H9 (cell line): ENCODE data around the gene MORC1. TPM values are rescaled to one million over a fixed set of nuclear protein-coding genes. Genes with fewer than 3 reads are reported as not detected.

ENCODE experiments used
- DNase-seq: peaks from one replicate; pipeline ENCODE4 v3.0.0-alpha.2; 2017
- H2AFZ ChIP-seq: one replicate; pipeline ENCODE4 v1.6.1; 2013; ENCODE audit warnings: mild to moderate bottlenecking, low read length, control low read depth, moderate library complexity
- H2AK5ac ChIP-seq: 2 replicates; pipeline ENCODE4 v1.6.1; 2013; ENCODE audit warnings: low read length, control low read depth, mixed read lengths; ENCODE audit not compliant: insufficient read length
- H2BK120ac ChIP-seq: one replicate; pipeline ENCODE4 v1.6.1; 2013; ENCODE audit warnings: low read depth, mild to moderate bottlenecking, low read length, control low read depth, inconsistent platforms; ENCODE audit not compliant: poor library complexity, severe bottlenecking
- H2BK12ac ChIP-seq: 2 replicates; pipeline ENCODE4 v1.6.1; 2013; ENCODE audit warnings: low read length, control low read depth, mixed read lengths, low read depth; ENCODE audit not compliant: insufficient read length
- H2BK15ac ChIP-seq: 2 replicates; pipeline ENCODE4 v1.6.1; 2013; ENCODE audit warnings: low read depth, low read length, control low read depth
- H2BK20ac ChIP-seq: one replicate; pipeline ENCODE4 v1.6.1; 2013; ENCODE audit warnings: low read depth, mild to moderate bottlenecking, low read length, control low read depth, inconsistent platforms; ENCODE audit not compliant: poor library complexity, severe bottlenecking
- H2BK5ac ChIP-seq: 2 replicates; pipeline ENCODE4 v1.6.1; 2013; ENCODE audit warnings: low read length, control low read depth, mixed read lengths; ENCODE audit not compliant: insufficient read length
- H3K14ac ChIP-seq: 2 replicates; pipeline ENCODE4 v1.6.1; 2013; ENCODE audit warnings: low read length, control low read depth; ENCODE audit not compliant: insufficient read depth
- H3K18ac ChIP-seq: 2 replicates; pipeline ENCODE4 v1.6.1; 2013; ENCODE audit warnings: low read depth, mild to moderate bottlenecking, mixed read lengths, low read length, control low read depth; ENCODE audit not compliant: insufficient read length
- H3K23ac ChIP-seq: 2 replicates; pipeline ENCODE4 v1.6.1; 2013; ENCODE audit warnings: low read length, control low read depth, mixed read lengths, low read depth; ENCODE audit not compliant: insufficient read length
- H3K23me2 ChIP-seq: 2 replicates; pipeline ENCODE4 v1.6.1; 2013; ENCODE audit warnings: low read depth, mild to moderate bottlenecking, mixed read lengths, low read length, control low read depth; ENCODE audit not compliant: insufficient read length, poor library complexity, severe bottlenecking
- H3K27ac ChIP-seq: 2 replicates; pipeline ENCODE4 v1.5.1; 2013; ENCODE audit warnings: low read length, control low read depth, mixed read lengths, low read depth; ENCODE audit not compliant: insufficient read length
- H3K27me3 ChIP-seq: 2 replicates; pipeline ENCODE4 v1.6.1; 2013; ENCODE audit warnings: low read length, control low read depth, inconsistent platforms; ENCODE audit not compliant: insufficient read depth
- H3K4ac ChIP-seq: 2 replicates; pipeline ENCODE4 v1.6.1; 2013; ENCODE audit warnings: low read depth, mild to moderate bottlenecking, control low read depth, inconsistent platforms, low read length, moderate library complexity
- H3K4me1 ChIP-seq: 2 replicates; pipeline ENCODE4 v1.6.1; 2013; ENCODE audit warnings: low read length, control low read depth, inconsistent platforms; ENCODE audit not compliant: insufficient read depth
- H3K4me2 ChIP-seq: 2 replicates; pipeline ENCODE4 v1.6.1; 2013; ENCODE audit warnings: low read length, control low read depth, mixed read lengths; ENCODE audit not compliant: insufficient read length, insufficient read depth
- H3K56ac ChIP-seq: 2 replicates; pipeline ENCODE4 v1.6.1; 2013; ENCODE audit warnings: low read depth, mild to moderate bottlenecking, mixed read lengths, low read length, control low read depth; ENCODE audit not compliant: insufficient read length
- H3K79me1 ChIP-seq: 2 replicates; pipeline ENCODE4 v1.6.1; 2013; ENCODE audit warnings: low read depth, mild to moderate bottlenecking, moderate library complexity, low read length, control low read depth, inconsistent platforms; ENCODE audit not compliant: insufficient read depth, poor library complexity, severe bottlenecking
- H3K79me2 ChIP-seq: 2 replicates; pipeline ENCODE4 v1.6.1; 2013; ENCODE audit warnings: low read length, control low read depth, inconsistent platforms; ENCODE audit not compliant: insufficient read depth
- H3K9ac ChIP-seq: 2 replicates; pipeline ENCODE4 v1.6.1; 2013; ENCODE audit warnings: low read length, control low read depth, mixed read lengths; ENCODE audit not compliant: insufficient read length; ENCODE audit errors: extremely low read depth
- H3K9me3 ChIP-seq: one replicate; pipeline ENCODE4 v1.6.1; 2013; ENCODE audit warnings: low read depth, low read length, inconsistent platforms; ENCODE audit not compliant: control insufficient read depth
- H3T11ph ChIP-seq: one replicate; pipeline ENCODE4 v1.6.1; 2013; ENCODE audit warnings: mild to moderate bottlenecking, low read length, control low read depth, inconsistent platforms
- H4K20me1 ChIP-seq: one replicate; pipeline ENCODE4 v1.6.1; 2013; ENCODE audit not compliant: control insufficient read depth, insufficient read length, insufficient read depth
- H4K5ac ChIP-seq: 2 replicates; pipeline ENCODE4 v1.6.1; 2013; ENCODE audit warnings: low read depth, mild to moderate bottlenecking, mixed read lengths, low read length, control low read depth; ENCODE audit not compliant: insufficient read length
- H4K8ac ChIP-seq: replicated peaks from 2 replicates; pipeline ENCODE4 v1.6.1; 2013; ENCODE audit warnings: low read length, control low read depth, mixed read lengths, low read depth; ENCODE audit not compliant: insufficient read length
- H4K91ac ChIP-seq: 2 replicates; pipeline ENCODE4 v1.6.1; 2013; ENCODE audit warnings: low read depth, mild to moderate bottlenecking, moderate library complexity, mixed read lengths, low read length, control low read depth; ENCODE audit not compliant: insufficient read length
- H3K27ac Mint-ChIP-seq, 3 experiments: 2 replicates in 2 of 3; 3 replicates in 1 of 3; pipeline ENCODE4 v1.8.0; 2020 to 2021; ENCODE audit warnings: mixed read lengths in 3 of 3, mild to moderate bottlenecking in 1 of 3, moderate library complexity in 1 of 3
- H3K27me3 Mint-ChIP-seq: 2 replicates; pipeline ENCODE4 v1.8.0; 2021; ENCODE audit warnings: low read depth, mild to moderate bottlenecking, moderate library complexity, mixed read lengths
- H3K36me3 Mint-ChIP-seq, 3 experiments: 2 replicates in 2 of 3; 3 replicates in 1 of 3; pipeline ENCODE4 v1.8.0; 2020 to 2021; ENCODE audit warnings: low read depth in 3 of 3, mixed read lengths in 3 of 3; ENCODE audit not compliant: insufficient read depth in 1 of 3
- H3K4me1 Mint-ChIP-seq, 2 experiments: 2 replicates each; pipeline ENCODE4 v1.8.0; 2020; ENCODE audit warnings: mixed read lengths in 2 of 2
- H3K4me3 Mint-ChIP-seq, 2 experiments: 2 replicates in 1 of 2; 3 replicates in 1 of 2; pipeline ENCODE4 v1.8.0; 2020 to 2021; ENCODE audit warnings: mild to moderate bottlenecking in 2 of 2, mixed read lengths in 2 of 2, moderate library complexity in 1 of 2
- H3K9me3 Mint-ChIP-seq, 2 experiments: 2 replicates in 1 of 2; 3 replicates in 1 of 2; pipeline ENCODE4 v1.8.0; 2020; ENCODE audit warnings: mild to moderate bottlenecking in 2 of 2, mixed read lengths in 2 of 2, moderate library complexity in 1 of 2
- CTCF ChIP-seq: fragments of 200-600 bp; sonication (generic); conservative IDR thresholded peaks from 3 replicates; pipeline ENCODE4 v1.8.0; 2021; ENCODE audit warnings: antibody characterized with exemption, mild to moderate bottlenecking
- WGBS: extraction: QIAGEN DNeasy Blood & Tissue Kit; methylation state at CpG from one replicate; pipeline ENCODE4 v1.1.7; 2013; ENCODE audit warnings: missing lambda C conversion rate, low lambda C conversion rate, mixed read lengths; ENCODE audit not compliant: insufficient read length; ENCODE audit errors: extremely low coverage; 5-methylcytosine and 5-hydroxymethylcytosine counted together
- total RNA-seq: library from RNA; stranded (reverse); gene quantifications from 2 replicates; pipeline ENCODE4 v1.2.1, GENCODE V29; 2021

MORC1 gene
- total RNA-seq, 1 experiment from 2014 or later = not detected

- Histone ChIP-seq H3K27ac (no peak overlapping the region), H4K8ac (no peak overlapping the region), H4K5ac (no peak overlapping the region), H2AFZ (no peak overlapping the region), H3T11ph (no peak overlapping the region), H3K9ac (no peak overlapping the region), H2BK20ac (no peak overlapping the region), H3K14ac (no peak overlapping the region), H3K23me2 (no peaks in the 10 kb centered on the region), H3K79me1 (no peaks in the 10 kb centered on the region), H3K56ac (no peak overlapping the region), H2AK5ac (no peak overlapping the region), H3K9me3 (no peaks in the 10 kb centered on the region), H3K79me2 (no peaks in the 10 kb centered on the region), H2BK12ac (no peak overlapping the region), H2BK5ac (no peak overlapping the region), H4K20me1 (no peaks in the 10 kb centered on the region), H3K4ac (no peak overlapping the region), H2BK120ac (no peak overlapping the region), H2BK15ac (no peak overlapping the region), H3K18ac (no peak overlapping the region), H3K27me3 (no peaks in the 10 kb centered on the region), H3K4me1 (no peaks in the 10 kb centered on the region), H3K4me2 (no peak overlapping the region), H4K91ac (no peak overlapping the region), H3K23ac (no peak overlapping the region)
- no peak overlapping the region for H3K4me3 Mint-ChIP-seq
- TF ChIP-seq CTCF = no peak
- no peaks in the 10 kb centered on the region for H3K4me1 Mint-ChIP-seq
- peaks cover 0 to 7% (median 0%) of the 10 kb centered on the region in 3 experiments; a peak in 4 of 7 replicates for H3K36me3 Mint-ChIP-seq
- H3K27me3 Mint-ChIP-seq = no peaks in the 10 kb centered on the region
- H3K27ac Mint-ChIP-seq = no peak overlapping the region
- no CpG with 5 or more reads among the region's 1 CpG for WGBS
- peaks cover 5% of the 10 kb centered on the region in 2 experiments; a peak in 3 of 5 replicates for H3K9me3 Mint-ChIP-seq
- no peak for DNase-seq
These were observed 82.9 kb downstream of the MORC1 start for GRCh38 chr3:109035082-109035481.
